Epithelial cell of proximal tubule (primary cell): ENCODE data around the gene ARHGEF33. TPM values are rescaled to one million over a fixed set of nuclear protein-coding genes. Genes with fewer than 3 reads are reported as not detected.

Source experiments
- DNase-seq: peaks from one replicate; pipeline ENCODE4 v3.0.0-alpha.2; 2011; ENCODE audit warnings: low read depth
- H3K4me3 ChIP-seq: 2 replicates; pipeline ENCODE4 v1.5.1; 2011; ENCODE audit warnings: low read depth, mild to moderate bottlenecking, low read length
- CTCF ChIP-seq: conservative IDR thresholded peaks from 2 replicates; pipeline ENCODE4 v1.5.1; 2012; ENCODE audit warnings: low read depth, mild to moderate bottlenecking, low read length
- total RNA-seq: library from RNA; depleted of rRNA; stranded (reverse); fragments of >200 nt; gene quantifications from 2 replicates; pipeline ENCODE4 v1.2.3, GENCODE V29; 2015

Gene ARHGEF33
- total RNA-seq, 1 donor from 2014 or later, result under 0.01 TPM

GRCh38 chr2:38907743-38908562, 18.3 kb downstream of the ARHGEF33 start:
- DNase-seq, result no peak
- no peak for TF ChIP-seq CTCF
- no peak overlapping the region for H3K4me3 ChIP-seq

- DNase-seq, result no peak
- H3K4me3 ChIP-seq, result no peak overlapping the region
- TF ChIP-seq CTCF, result no peak
Observed at GRCh38 chr2:38909872-38910271, 20.2 kb downstream of the ARHGEF33 start.

- no peak for TF ChIP-seq CTCF
- no peak overlapping the region for H3K4me3 ChIP-seq
- DNase-seq, result no peak
Observed at GRCh38 chr2:38911191-38911590, 21.5 kb downstream of the ARHGEF33 start.

- H3K4me3 ChIP-seq, result no peak overlapping the region
- no peak for TF ChIP-seq CTCF
- no peak for DNase-seq
Observed at GRCh38 chr2:38912619-38913018, 22.9 kb downstream of the ARHGEF33 start.

GRCh38 chr2:38922389-38922788, 32.7 kb downstream of the ARHGEF33 start:
- DNase-seq, result no peak
- no peak for TF ChIP-seq CTCF

GRCh38 chr2:38922902-38923301, 33.2 kb downstream of the ARHGEF33 start:
- no peak for DNase-seq
- no peak overlapping the region for H3K4me3 ChIP-seq
- TF ChIP-seq CTCF, result no peak

More at GRCh38 chr2:38922389-38922788, 32.7 kb downstream of the ARHGEF33 start:
- no peak overlapping the region for H3K4me3 ChIP-seq

- TF ChIP-seq CTCF, result no peak
- DNase-seq, result no peak
- no peak overlapping the region for H3K4me3 ChIP-seq
Observed at GRCh38 chr2:38925982-38926381, 36.3 kb downstream of the ARHGEF33 start.
